Sigmoid colon (tissue), 7 donors: Measurements from ENCODE around the gene GOSR1. TPM values are rescaled to one million over a fixed set of nuclear protein-coding genes. Genes with fewer than 3 reads are reported as not detected.
"Not testable (repeated sequence)": the region's sequence is repeated elsewhere in the genome, so short reads cannot be mapped to it uniquely, and the experiment has no call there.

Experiments used
- DNase-seq: peaks from one replicate; pipeline ENCODE4 v3.0.0-alpha.2; 2019
- H3K27ac ChIP-seq, 4 donors: fragments of 200-600 bp; sonication (generic); one replicate each; pipeline ENCODE4 v1.5.1; 2016 to 2019; ENCODE audit warnings: mild to moderate bottlenecking in 1 of 4
- H3K27me3 ChIP-seq, 3 donors: fragments of 200-600 bp; sonication (generic); one replicate each; pipeline ENCODE4 v1.5.1; 2019; ENCODE audit warnings: mild to moderate bottlenecking in 1 of 3
- H3K36me3 ChIP-seq, 4 donors: fragments of 200-600 bp; sonication (generic); one replicate each; pipeline ENCODE4 v1.5.1; 2016 to 2019
- H3K4me1 ChIP-seq, 4 donors: fragments of 200-600 bp; sonication (generic); one replicate each; pipeline ENCODE4 v1.5.1; 2017 to 2019
- H3K4me3 ChIP-seq, 4 donors: fragments of 200-600 bp; sonication (generic); one replicate each; pipeline ENCODE4 v1.5.1; 2017 to 2019; ENCODE audit warnings: mild to moderate bottlenecking in 2 of 4, moderate library complexity in 1 of 4
- H3K9me3 ChIP-seq, 4 donors: fragments of 200-600 bp in 3 of 4; sonication (generic) in 3 of 4; one replicate each; pipeline versions ENCODE4 v1.5.1 to v1.6.1; 2013 to 2019
- CTCF ChIP-seq, 4 experiments: fragments of 450-650 bp in 3 of 4; fragments of 200-600 bp in 1 of 4; IDR thresholded peaks; one replicate each; pipeline ENCODE4 v1.5.1; 2016 to 2019; ENCODE audit warnings: antibody characterized with exemption in 4 of 4, mild to moderate bottlenecking in 3 of 4, moderate library complexity in 2 of 4
- EP300 ChIP-seq, 4 donors: sonication (generic); formaldehyde crosslinking; IDR thresholded peaks; one replicate each; pipeline ENCODE4 v1.6.1; 2017; ENCODE audit warnings: antibody characterized with exemption in 4 of 4
- POLR2A ChIP-seq, 2 donors: fragments of 450-650 bp; IDR thresholded peaks; one replicate each; pipeline ENCODE4 v1.6.1; 2016; ENCODE audit warnings: antibody characterized with exemption in 2 of 2, mild to moderate bottlenecking in 2 of 2, moderate library complexity in 2 of 2
- POLR2AphosphoS5 ChIP-seq, 4 donors: sonication (generic); formaldehyde crosslinking; IDR thresholded peaks; one replicate each; pipeline ENCODE4 v1.6.1; 2017; ENCODE audit warnings: antibody characterized with exemption in 4 of 4
- WGBS, 2 donors: extraction: QIAGEN DNeasy Blood & Tissue Kit; methylation state at CpG; one replicate each; pipeline ENCODE4 v1.1.7; 2013; 5-methylcytosine and 5-hydroxymethylcytosine counted together
- intact Hi-C: fragments of 100-400 bp; cut with DNase I; formaldehyde crosslinking; loops from one replicate; pipeline ENCODE4 v1.15.1; 2023
- polyA plus RNA-seq, 3 donors: library from polyadenylated mRNA; stranded (reverse); fragments of 200-250 nt; gene quantifications; one replicate each; pipeline ENCODE4 v1.2.3, GENCODE V29; 2013
- total RNA-seq, 4 donors: library from RNA; depleted of rRNA; stranded (reverse); fragments of >200 nt; gene quantifications; one replicate each; pipeline ENCODE4 v1.1.0, GENCODE V29; 2016
- donor health status: healthy with polysubstance abuse.
- donor health status: Bipolar disorder and iron deficiency.
- donor health status: healthy.

The GOSR1 gene
- total and polyA plus RNA-seq, 7 donors = 11.4 to 51.3 (median 28.2) TPM

GRCh38 chr17:30551996-30552339 lies 74.8 kb downstream of the GOSR1 start:
- Histone ChIP-seq H3K9me3 (no peaks in the 10 kb centered on the region), H3K4me1 (no peaks in the 10 kb centered on the region), H3K27ac (no peak overlapping the region), H3K27me3 (no peaks in the 10 kb centered on the region), H3K36me3 (no peaks in the 10 kb centered on the region), H3K4me3 (no peak overlapping the region)
- 95 to 97% methylated on average over 9 of the region's 9 CpGs for WGBS, 2 donors
- no peak for DNase-seq
- TF ChIP-seq POLR2AphosphoS5 (IDR thresholded peaks at IDR 0.05) (no peak), POLR2A (IDR thresholded peaks at IDR 0.05) (no peak), CTCF (IDR thresholded peaks at IDR 0.05) (no peak), EP300 (IDR thresholded peaks at IDR 0.05) (no peak)
- intact Hi-C loops = no loop called here

- 96 to 97% methylated on average over 10 of the region's 10 CpGs for WGBS, 2 donors
These were observed 75.9 kb downstream of the GOSR1 start for GRCh38 chr17:30552994-30553566.

GRCh38 chr17:30553823-30554440 lies 76.7 kb downstream of the GOSR1 start:
- H3K4me1 ChIP-seq, H3K27me3 ChIP-seq, intact Hi-C loops, H3K4me3 ChIP-seq, H3K36me3 ChIP-seq, DNase-seq, H3K9me3 ChIP-seq, H3K27ac ChIP-seq: not testable (repeated sequence)
- 94 to 95% methylated on average over 4 of the region's 4 CpGs for WGBS, 2 donors

More at GRCh38 chr17:30552994-30553566, 75.9 kb downstream of the GOSR1 start:
- Histone ChIP-seq H3K27ac (no peak overlapping the region), H3K4me1 (no peaks in the 10 kb centered on the region), H3K27me3 (no peaks in the 10 kb centered on the region), H3K36me3 (no peaks in the 10 kb centered on the region), H3K9me3 (no peaks in the 10 kb centered on the region), H3K4me3 (no peak overlapping the region)
- no peak for DNase-seq
- TF ChIP-seq POLR2AphosphoS5 (IDR thresholded peaks at IDR 0.05) (no peak), POLR2A (IDR thresholded peaks at IDR 0.05) (no peak), EP300 (IDR thresholded peaks at IDR 0.05) (no peak), CTCF (IDR thresholded peaks at IDR 0.05) (no peak)
- intact Hi-C loops = no loop called here

GRCh38 chr17:30554839-30555751 lies 77.9 kb downstream of the GOSR1 start:
- no peak for DNase-seq
- no peak overlapping the region for H3K27ac ChIP-seq
- no peaks in the 10 kb centered on the region for H3K36me3 ChIP-seq
- no peaks in the 10 kb centered on the region for H3K27me3 ChIP-seq
- intact Hi-C loops = no loop called here
- TF ChIP-seq POLR2AphosphoS5 (IDR thresholded peaks at IDR 0.05) (no peak), EP300 (IDR thresholded peaks at IDR 0.05) (no peak), CTCF (IDR thresholded peaks at IDR 0.05) (no peak), POLR2A (IDR thresholded peaks at IDR 0.05) (no peak)
- 78 to 87% methylated on average over 20 of the region's 20 CpGs for WGBS, 2 donors
- no peaks in the 10 kb centered on the region for H3K9me3 ChIP-seq
- no peaks in the 10 kb centered on the region for H3K4me1 ChIP-seq
- no peak overlapping the region for H3K4me3 ChIP-seq

- Histone ChIP-seq H3K4me3 (no peak overlapping the region), H3K4me1 (no peaks in the 10 kb centered on the region), H3K36me3 (no peaks in the 10 kb centered on the region), H3K27me3 (no peaks in the 10 kb centered on the region), H3K9me3 (no peaks in the 10 kb centered on the region), H3K27ac (no peak overlapping the region)
- intact Hi-C loops = no loop called here
- WGBS, 2 donors = 92% methylated on average over 5 of the region's 5 CpGs
- no peak for TF ChIP-seq CTCF (IDR thresholded peaks at IDR 0.05)
- no peak for TF ChIP-seq POLR2AphosphoS5 (IDR thresholded peaks at IDR 0.05)
- TF ChIP-seq EP300 (IDR thresholded peaks at IDR 0.05) = no peak
- no peak for TF ChIP-seq POLR2A (IDR thresholded peaks at IDR 0.05)
- DNase-seq = no peak
These were observed 78.7 kb downstream of the GOSR1 start for GRCh38 chr17:30555942-30556341.
